Uterine smooth muscle cell (primary cell): ENCODE measurements around the gene SUGT1. TPM values are rescaled to one million over a fixed set of nuclear protein-coding genes. Genes with fewer than 3 reads are reported as not detected.

ENCODE experiments used
- total RNA-seq: library from RNA; depleted of rRNA; stranded (reverse); fragments of >200 nt; gene quantifications from 2 replicates; pipeline ENCODE4 v1.2.3, GENCODE V29; 2014

Gene SUGT1
- total RNA-seq = 51.4 and 66.7 TPM in 2 replicates

GRCh38 chr13:52652196-52652979 is at the start of gene SUGT1:
SUGT1 (plus strand) TSS chr13:52652836; CDS start chr13:52652921, 85 bp downstream.

GRCh38 chr13:52642131-52642530 is 10.5 kb upstream of the SUGT1 start, which contains the start of gene HNRNPA1L2:
HNRNPA1L2 (plus strand) TSS chr13:52642431; CDS start chr13:52642493, 62 bp downstream.

GRCh38 chr13:52739468-52740071 is 86.9 kb downstream of the SUGT1 start, which contains the start of gene CNMD:
CNMD (minus strand) TSS chr13:52739820; CDS start chr13:52739701, 119 bp downstream.

Other genes starting within 250 kb of the SUGT1 start
- 8.4 and 14.1 TPM in 2 replicates for gene THSD1, start 246.7 kb upstream of the SUGT1 start, total RNA-seq
- 25.4 and 33.8 TPM in 2 replicates for gene VPS36, start 202.2 kb upstream of the SUGT1 start, total RNA-seq
- gene CKAP2, start 197.4 kb upstream of the SUGT1 start, total RNA-seq = 24.4 and 64.3 TPM in 2 replicates
- gene HNRNPA1L2, start 10.4 kb upstream of the SUGT1 start, total RNA-seq = 3.9 and 5.4 TPM in 2 replicates
- gene CNMD, start 87.0 kb downstream of the SUGT1 start, total RNA-seq = not detected in 2 replicates
- not detected in 2 replicates for gene PCDH8, start 195.8 kb downstream of the SUGT1 start, total RNA-seq